ENCODE measurements around the gene MCM7. TPM values are rescaled to one million over a fixed set of nuclear protein-coding genes. Genes with fewer than 3 reads are reported as not detected.
"Not testable (repeated sequence)": the region's sequence is repeated elsewhere in the genome, so short reads cannot be mapped to it uniquely, and the experiment has no call there.

MCM7 gene
- 100 to 1,000 TPM; 129 to 144 (median 140) TPM for polyA plus RNA-seq (ENCODE audit: insufficient read depth in 1 of 5, insufficient read length in 5 of 5, low replicate concordance in 1 of 5)
- long read RNA-seq, donor 1, transcript MCM7-201 (15 exons, 2,957 nt) = major isoform, 22 of 61 reads
- long read RNA-seq, donor 1, partial matches to known transcripts = 26 of 61 reads
- long read RNA-seq, donor 1, other reads (novel, unspliced or antisense) = 12 of 61 reads
- long read RNA-seq, donor 2, transcript MCM7-201 (15 exons, 2,957 nt) = major isoform, 20 of 43 reads
- long read RNA-seq, donor 2, partial matches to known transcripts = 22 of 43 reads
- long read RNA-seq, donor 2, other reads (novel, unspliced or antisense) = 0 of 43 reads
- long read RNA-seq, donor 3, transcript MCM7-201 (15 exons, 2,957 nt) = major isoform, 14 of 28 reads
- long read RNA-seq, donor 3, partial matches to known transcripts = 14 of 28 reads
- long read RNA-seq, donor 3, other reads (novel, unspliced or antisense) = 0 of 28 reads
- long read RNA-seq, donor 4, partial matches to known transcripts = 23 of 33 reads
- long read RNA-seq, donor 4, other reads (novel, unspliced or antisense) = 6 of 33 reads
- long read RNA-seq, donor 5, transcript MCM7-201 (15 exons, 2,957 nt) = major isoform, 21 of 69 reads
- long read RNA-seq, donor 5, partial matches to known transcripts = 35 of 69 reads
- long read RNA-seq, donor 5, other reads (novel, unspliced or antisense) = 11 of 69 reads
- long read RNA-seq, donor 6, transcript MCM7-201 (15 exons, 2,957 nt) = major isoform, 15 of 39 reads
- long read RNA-seq, donor 6, partial matches to known transcripts = 16 of 39 reads
- long read RNA-seq, donor 6, other reads (novel, unspliced or antisense) = 5 of 39 reads
- long read RNA-seq, donor 7, transcript MCM7-201 (15 exons, 2,957 nt) = major isoform, 13 of 69 reads
- long read RNA-seq, donor 7, partial matches to known transcripts = 50 of 69 reads
- long read RNA-seq, donor 7, other reads (novel, unspliced or antisense) = 6 of 69 reads
- long read RNA-seq, donor 8, transcript MCM7-201 (15 exons, 2,957 nt) = major isoform, 11 of 17 reads
- long read RNA-seq, donor 8, partial matches to known transcripts = 0 of 17 reads
- long read RNA-seq, donor 8, other reads (novel, unspliced or antisense) = 5 of 17 reads

DNA sequence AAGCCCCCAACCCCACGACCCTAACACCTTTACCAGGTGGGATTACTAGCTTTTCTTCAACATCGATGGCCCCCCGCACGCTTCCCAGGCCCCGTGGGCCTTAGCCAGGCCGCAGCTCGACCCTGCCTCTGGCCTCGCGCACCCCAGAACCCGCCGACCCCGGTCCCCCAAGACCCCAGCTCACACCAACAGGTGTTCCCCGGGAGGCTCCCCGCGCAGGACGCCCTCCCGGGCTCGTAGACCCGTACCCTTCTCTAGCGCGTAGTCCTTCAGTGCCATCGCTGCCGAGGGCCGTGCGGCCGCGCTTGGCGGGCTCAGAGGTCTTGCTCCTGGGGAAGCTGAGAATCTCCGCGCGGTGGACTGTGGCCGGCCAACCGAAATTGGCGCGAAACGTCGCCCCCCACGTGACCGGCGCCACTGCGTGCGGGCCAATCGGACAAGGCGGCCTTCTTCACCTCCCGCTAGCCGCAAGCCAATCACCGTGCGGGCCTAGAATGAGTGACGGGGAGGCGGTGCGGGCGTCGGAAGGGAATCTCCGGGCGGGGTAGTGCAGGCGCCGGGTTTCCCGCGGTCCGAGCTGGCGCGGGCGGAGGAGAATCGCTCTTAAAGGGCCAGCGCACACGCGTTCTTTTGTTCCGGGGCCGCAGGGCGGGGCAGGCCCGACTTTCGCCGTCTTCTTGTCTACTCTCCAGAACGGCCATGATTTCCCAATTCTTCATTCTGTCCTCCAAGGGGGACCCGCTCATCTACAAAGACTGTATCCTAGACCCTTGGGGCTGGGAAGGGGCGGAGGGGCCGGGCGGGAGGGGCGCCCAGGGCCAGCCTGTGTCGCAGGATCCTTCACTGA lies at the start of gene MCM7, which contains the start of gene AP4M1:
Gene MCM7 (minus strand): TSS at position 382 of the 847 bp plus-strand sequence. CDS start 103 bp downstream, at position 279.
Gene AP4M1 (plus strand): TSS at position 628 of the 847 bp plus-strand sequence. CDS start 72 bp downstream, at position 700.
- peak; percentile 97 to 98 for DNase-seq

DNA sequence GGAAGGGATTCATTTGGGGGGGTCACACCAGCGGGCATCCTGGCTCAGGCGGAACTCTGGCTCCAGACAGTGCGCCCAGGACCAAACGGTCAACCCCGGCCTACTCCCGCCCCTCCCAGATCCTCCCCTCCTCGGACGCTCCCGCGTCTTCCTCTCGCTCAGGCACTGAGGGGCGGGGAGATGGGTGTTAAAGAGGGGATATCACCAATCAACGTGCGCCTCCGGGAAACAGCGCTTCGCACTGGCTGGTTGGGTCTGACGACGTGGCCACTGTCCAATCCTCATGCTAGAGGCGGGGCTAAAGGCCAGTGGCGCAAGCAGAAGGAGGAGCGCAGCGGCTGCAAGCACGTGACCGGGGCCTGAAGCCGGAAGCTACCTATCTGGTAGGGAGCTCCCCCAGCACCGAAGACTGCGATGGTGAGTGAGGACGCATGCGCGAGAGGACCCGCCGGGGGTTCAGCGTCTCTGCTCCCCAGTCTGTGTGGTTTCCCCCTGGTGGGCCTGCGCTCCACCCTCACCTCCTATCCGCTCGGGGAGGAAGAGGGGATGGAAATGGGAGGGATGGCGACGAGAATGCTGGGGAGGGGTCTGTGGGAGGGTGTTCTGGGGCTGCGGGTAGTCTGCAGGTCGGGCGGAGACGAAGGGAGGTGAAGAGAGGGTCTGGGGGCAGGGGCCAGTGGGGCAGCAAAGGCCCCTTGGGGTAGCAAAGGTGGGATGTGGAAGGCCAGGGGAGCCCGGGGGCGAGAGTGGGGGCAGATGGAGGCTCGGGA lies 47.5 kb upstream of the MCM7 start, which contains the start of gene LAMTOR4:
Gene LAMTOR4 (plus strand): TSS at position 360 of the 770 bp plus-strand sequence. CDS start 55 bp downstream, at position 415.
- peak; percentile 97 to 98 for DNase-seq

DNA sequence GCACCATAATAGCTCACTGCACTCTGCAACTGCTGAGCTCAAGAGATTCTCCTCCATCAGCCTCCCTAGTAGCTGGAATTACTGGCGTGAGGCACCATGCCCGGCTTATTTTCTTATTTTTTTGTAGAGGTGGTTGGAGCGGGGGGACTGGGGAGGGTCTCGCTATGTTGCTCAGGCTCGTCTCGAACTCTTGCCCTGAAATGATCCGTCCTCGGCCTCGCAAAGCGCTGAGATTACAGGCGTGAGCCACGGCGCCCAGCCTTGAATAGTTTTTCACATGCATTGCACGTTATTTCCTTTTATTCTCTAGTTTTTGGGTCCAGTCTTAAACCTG lies 47.0 kb upstream of the MCM7 start:
- DNase-seq = no peak

DNA sequence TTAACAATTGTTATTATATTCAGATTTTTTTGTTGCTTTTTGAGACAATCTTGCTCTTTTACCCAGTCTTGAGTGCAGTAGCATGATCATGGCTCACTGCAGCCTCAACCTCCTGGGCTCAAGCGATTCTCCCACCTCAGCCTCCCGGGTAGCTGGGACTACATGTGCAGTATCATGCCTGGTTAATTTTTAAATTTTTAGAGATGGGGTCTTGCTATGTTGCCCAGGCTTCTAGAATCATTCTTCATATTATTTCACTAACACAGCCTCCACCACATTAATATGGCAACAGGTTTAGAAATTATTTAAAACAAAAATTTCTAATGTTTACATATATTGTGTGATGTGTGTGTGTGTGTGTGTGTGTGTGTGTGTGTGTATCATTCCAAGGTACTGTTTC lies 46.1 kb upstream of the MCM7 start:
- DNase-seq = no peak

DNA sequence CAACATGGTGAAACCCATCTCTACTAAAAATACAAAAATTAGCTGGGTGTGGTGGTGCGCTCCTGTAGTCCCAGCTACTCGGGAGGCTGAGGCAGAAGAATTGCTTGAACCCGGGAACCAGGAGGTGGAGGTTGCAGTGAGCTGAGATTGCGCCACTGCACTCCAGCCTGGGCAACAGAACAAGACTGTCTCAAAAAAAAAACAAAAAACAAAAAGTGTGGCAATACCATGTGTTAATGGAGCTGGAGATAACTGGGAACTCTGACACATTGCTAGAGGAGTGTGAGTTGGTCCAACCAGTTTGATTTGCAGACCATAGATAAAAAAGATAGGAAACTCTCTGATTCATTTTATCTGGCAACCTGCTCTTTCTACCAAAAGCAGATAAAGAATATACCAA lies 45.2 kb upstream of the MCM7 start:
- DNase-seq = not testable (repeated sequence)

DNA sequence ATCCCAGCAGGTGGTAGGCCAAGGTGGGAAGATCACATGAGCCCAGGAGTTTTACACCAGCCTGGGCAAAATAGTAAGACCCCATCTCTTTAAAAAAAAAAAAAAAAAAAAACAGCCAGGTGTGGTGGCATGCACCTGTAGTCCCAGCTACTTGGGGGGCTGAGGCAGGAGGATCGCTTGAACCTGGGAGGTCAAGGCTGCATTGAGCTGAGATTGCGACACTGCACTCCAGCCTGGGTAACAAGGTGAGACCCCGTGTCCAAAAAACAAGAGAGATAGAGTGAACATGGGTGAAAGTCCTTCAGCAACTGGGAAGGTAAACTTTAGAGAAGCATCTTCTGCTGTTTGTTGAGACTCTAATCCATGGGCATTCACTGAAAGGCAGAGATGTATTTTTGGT lies 41.3 kb upstream of the MCM7 start:
- no peak for DNase-seq

DNA sequence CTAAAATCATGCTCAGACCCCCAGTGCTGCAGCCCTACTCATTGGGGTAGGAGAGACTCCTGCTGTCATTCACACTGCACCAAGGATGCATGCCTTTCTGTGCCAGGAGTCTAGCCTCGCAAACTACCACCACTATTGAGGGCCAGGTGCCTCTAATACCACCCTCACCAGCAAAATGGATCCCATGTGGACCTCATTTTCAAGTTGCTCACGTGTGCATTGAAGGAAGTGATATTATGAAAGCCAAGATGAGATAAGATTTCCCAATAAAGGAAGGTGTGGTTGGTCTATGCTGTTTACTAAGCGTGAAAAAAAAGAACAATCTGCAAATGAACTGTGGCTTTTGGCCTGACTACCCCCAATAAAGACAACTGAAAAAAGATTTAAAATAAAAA lies 40.4 kb upstream of the MCM7 start:
- no peak for DNase-seq

DNA sequence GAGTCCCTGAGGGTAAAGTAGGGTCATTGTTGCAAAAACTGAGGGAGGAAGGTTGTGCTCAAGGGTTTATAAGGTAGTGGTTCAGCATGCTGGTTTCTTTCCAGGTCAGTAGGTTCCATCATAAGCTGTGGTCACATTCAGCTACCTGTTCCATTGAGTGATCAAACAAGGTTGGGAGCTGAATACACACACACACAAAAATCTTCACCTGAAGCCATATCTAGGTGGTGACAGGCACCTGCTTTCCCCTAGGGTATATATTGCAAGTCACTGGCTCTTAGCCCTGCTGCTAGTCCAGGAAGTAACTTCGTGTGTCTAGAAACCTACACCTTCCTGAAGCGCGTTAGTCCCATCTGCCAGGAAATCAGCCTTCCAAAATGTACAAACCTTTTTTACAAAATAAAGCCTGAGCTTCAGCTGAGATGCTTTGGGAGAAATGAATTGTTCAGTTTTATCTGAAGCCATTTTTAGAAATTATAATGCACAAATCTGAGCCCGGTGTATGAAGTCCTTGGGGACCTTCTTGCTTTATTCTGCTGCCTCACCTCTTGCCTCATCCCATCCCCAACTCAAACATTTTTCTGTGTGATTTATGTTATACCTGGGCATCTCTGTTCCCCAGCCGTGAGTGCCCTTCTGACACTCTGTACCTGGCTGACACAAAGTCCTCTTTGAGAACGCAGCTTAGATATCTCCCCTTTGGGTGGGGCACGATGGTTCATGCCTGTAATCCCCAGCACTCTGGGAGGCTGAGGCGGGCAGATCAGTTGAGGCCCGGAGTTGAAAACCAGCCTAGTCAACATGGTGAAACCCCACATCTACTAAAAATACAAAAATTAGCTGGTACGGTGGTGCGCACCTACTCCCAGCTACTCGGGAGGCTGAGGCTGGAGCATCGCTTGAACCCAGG lies 36.9 kb upstream of the MCM7 start:
- DNase-seq = no peak

DNA sequence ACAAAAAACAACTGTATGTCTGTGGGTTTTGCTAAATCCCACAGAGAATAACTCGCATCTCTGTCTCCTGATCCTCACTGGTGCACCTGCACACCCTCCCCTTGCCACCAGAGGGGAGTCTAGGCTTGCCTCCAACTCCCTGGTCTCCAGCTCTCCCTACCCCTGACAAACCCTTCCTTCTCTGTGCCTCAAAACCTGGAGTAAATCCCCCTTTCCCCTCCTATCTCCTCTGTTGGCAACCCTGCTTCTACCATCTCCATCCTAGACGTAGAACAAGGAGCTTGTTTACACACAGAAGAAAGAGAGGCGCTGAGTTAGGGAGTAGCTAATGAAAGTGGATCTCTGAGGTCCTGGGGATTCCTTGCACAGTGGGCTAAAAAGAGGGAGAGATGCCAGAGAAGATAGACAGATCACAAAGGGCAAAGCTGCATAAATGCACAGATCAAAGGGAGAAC lies 31.5 kb upstream of the MCM7 start:
- peak; percentile 21 to 45 for DNase-seq

DNA sequence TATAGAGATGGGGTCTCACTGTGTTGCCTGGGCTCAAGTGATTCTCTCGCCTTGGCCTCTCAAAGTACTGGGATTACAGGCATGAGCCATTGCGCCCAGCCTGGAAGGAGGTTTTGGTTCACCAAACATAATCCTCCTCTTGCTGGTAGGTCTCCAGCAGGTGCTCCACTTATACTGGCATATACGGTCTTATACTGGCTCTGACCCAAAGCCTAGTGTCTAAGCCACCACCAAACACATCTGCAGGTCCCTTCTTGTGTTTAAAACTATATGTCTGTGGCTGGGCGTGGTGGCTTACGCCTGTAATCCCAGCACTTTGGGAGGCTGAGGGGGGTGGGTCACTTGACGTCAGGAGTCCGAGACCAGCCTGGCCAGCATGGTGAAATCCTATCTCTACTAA lies 30.9 kb upstream of the MCM7 start:
- DNase-seq = no peak

DNA sequence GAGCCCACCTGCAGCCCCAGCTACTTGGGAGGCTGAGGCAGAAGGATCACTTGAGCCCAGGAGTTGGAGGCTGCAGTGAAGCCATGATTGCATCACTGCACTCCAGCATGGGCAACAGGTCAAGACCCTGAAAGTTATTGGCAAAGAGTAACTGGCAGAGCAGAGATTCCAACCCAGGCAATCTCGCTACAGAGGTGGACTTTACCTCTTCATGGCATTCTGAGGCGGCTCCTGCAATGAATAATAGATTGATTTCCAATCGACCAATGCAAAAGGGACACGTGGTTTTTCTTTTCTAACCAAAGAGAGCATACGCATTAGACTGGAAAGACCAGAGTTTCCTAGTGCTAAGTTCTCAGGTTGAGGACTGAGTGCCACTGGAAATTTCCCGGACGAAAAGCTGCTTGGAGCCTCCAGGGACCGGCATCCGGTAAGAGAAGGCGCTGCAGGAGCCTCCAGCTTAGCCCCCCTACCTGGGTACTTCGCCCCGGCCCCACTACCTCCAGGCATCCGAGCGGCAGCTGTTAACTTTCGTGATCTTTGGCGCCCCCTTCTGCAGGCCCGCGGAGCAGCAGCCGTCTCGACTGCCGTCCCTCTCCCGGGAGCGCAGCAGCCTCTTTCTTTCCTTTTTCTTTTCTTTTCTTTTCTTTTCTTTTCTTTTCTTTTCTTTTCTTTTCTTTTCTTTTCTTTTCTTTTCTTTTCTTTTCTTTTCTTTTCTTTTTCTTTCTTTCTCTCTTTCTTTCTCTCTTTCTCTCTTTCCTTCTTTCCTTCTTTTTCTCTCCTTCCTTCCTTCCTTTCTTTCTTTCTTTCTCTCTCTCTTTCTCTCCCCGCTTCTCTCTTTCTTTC lies 29.6 kb upstream of the MCM7 start:
- DNase-seq = peak; percentile 48 to 63

DNA sequence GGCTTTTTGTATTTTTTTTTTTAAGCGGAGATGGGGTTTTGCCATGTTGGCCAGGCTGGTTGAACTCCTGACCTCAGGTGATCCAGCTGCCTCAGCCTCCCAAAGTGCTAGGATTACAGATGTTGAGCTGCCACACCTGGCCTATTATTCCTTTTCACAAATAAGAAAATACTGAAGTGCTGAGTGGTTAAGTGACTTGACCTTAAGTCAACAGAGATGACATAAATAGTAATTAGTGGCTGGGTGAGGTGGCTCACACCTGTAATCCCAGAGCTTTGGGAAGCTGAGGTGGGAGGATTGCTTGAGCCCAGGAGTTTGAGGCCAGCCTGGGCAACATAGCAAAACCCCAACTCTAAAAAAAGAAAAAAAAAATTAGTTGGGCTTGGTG lies 29.0 kb upstream of the MCM7 start:
- not testable (repeated sequence) for DNase-seq

DNA sequence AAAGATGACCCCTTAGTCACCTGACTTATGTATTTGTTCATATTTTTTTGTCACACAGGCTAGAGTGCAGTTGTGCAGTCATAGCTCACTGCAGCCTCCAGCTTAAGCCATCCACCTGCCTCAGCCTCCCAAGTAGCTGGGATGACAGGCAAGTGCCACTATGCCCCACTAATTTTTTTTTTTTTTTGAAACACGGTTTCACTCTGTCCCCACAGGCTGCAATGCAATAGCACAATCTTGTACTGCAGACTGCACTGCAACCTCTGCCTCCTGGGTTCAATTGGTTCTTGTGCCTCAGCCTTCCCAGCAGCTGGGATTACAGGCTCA lies 27.4 kb upstream of the MCM7 start:
- no peak for DNase-seq

DNA sequence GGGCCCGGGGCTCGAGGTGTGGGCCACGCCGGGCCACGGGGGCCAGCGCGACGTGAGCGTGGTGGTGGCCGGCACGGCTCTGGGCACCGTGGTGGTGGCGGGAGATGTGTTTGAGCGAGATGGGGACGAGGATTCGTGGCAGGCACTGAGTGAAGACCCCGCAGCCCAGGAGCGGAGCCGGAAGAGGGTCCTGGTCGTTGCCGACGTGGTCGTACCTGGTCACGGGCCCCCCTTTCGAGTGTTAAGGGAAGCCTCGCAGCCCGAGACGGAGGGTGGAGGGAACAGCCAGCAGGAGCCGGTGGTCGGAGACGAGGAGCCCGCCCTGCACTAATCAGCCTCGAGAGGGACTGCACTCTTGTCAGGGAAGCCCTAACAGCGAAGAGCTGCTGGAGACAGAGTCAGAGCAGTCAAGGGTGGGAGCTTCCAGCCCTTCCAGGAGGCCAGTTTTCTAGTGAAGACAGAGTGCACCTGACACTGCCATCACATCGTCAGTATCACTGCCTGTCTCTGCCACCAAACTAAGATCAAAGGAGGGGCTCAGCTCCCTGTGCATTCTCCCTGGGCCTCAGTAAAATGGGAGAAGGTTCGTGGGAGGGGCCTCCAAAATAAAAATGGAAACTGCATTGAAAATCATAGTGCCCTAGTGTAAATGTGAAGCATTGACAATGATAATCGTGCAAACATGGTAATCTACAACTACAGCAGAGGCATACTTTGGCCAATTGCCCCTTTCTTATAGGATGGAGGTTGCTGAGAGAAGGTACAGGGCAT lies 26.9 kb upstream of the MCM7 start:
- DNase-seq = no peak

DNA sequence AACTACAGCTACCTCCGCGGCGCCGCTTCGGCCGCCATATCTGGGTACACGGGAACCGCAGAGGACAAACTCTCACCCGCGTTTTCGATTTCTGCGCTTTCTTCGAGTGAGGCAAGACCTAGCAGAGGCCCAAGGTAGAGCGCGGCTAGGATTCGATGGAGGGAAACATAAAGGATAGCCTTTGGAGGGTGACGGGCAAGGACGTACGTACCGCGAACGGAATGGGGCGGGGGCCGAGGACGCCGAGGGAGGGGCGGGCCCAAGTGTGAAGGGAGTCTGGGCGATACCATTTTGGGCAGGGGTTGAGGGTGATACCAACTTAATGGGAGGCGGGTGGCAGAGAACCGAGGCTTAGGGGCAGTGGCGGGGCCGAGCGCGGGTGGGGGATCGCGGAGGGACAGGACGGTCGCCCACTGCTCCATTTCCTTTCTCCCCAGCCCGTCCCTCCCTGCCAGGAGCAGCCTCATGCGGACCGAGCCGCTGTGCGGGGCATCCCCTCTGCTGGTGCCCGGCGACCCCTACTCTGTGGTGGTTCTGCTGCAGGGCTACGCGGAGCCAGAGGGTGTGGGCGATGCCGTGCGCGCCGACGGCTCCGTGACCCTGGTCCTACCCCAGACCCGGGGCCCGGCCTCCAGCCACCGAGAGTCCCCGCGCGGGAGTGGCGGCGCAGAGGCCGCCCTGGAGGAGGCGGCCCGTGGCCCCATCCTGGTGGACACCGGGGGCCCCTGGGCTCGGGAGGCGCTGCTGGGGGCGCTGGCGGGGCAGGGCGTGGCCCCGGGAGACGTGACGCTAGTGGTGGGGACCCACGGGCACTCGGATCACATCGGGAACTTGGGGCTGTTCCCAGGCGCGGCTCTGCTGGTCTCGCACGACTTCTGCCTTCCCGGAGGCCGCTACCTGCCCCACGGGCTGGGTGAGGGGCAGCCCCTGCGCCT lies 26.0 kb upstream of the MCM7 start, which contains the start of gene MBLAC1:
Gene MBLAC1 (plus strand): TSS at position 37 of the 935 bp plus-strand sequence. CDS start 429 bp downstream, at position 466.
- peak; percentile 93 for DNase-seq
